ENCODE measurements around the gene ACOXL.

DNA sequence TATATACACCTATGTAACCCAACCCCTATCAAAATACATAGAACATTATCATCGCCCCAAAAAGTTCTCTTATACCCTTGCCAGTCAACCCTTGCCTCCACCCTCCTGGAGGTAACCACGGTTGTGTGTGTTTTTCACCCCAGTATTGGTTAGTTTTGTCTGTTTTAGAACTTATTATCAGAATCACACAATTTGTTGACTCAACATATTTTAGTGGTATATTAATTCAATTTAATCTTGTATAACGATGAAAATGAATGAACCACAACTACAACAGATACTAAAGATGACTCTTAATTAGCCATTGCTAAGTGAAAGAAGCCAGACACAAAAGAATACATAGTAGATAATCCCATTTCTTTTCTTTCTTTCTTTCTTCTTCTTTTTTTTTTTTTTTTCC, 19.3 kb downstream of the ACOXL start:
- no peak for TF ChIP-seq POLR2AphosphoS5 (IDR thresholded peaks at IDR 0.05; ENCODE audit: low read depth, low read length)
- no peak for TF ChIP-seq POLR2A (IDR thresholded peaks at IDR 0.05; ENCODE audit: low read depth, low read length)
- TF ChIP-seq TAF1 (IDR thresholded peaks at IDR 0.05; ENCODE audit: borderline replicate concordance, low read depth, low read length): no peak
